GM23248 (cell line): ENCODE data around the gene PLSCR1. TPM values are rescaled to one million over a fixed set of nuclear protein-coding genes. Genes with fewer than 3 reads are reported as not detected.
A peak's percentile ranks its signal among the peaks of the same experiment; 100 is the strongest.

Source experiments
- DNase-seq: peaks from one replicate; pipeline ENCODE4 v3.0.0-alpha.2; 2015
- H2AFZ ChIP-seq: fragments of 200-600 bp; sonication (generic); 2 replicates; pipeline ENCODE4 v1.6.1; 2016; ENCODE audit warnings: antibody characterized with exemption
- H3F3A ChIP-seq: fragments of 200-600 bp; sonication (generic); 2 replicates; pipeline ENCODE4 v1.6.1; 2016; ENCODE audit warnings: mild to moderate bottlenecking, antibody characterized with exemption, mixed run types; ENCODE audit not compliant: insufficient read depth
- H3K27ac ChIP-seq: fragments of 200-600 bp; sonication (generic); 2 replicates; pipeline ENCODE4 v1.5.1; 2016; ENCODE audit warnings: mild to moderate bottlenecking
- H3K27me3 ChIP-seq: fragments of 200-600 bp; sonication (generic); replicated peaks from 2 replicates; pipeline ENCODE4 v1.6.1; 2016; ENCODE audit warnings: mild to moderate bottlenecking; ENCODE audit not compliant: insufficient read depth
- H3K36me3 ChIP-seq: fragments of 200-600 bp; sonication (generic); 2 replicates; pipeline ENCODE4 v1.6.1; 2016; ENCODE audit warnings: low read depth, mild to moderate bottlenecking
- H3K4me1 ChIP-seq: fragments of 200-600 bp; sonication (generic); 2 replicates; pipeline ENCODE4 v1.6.1; 2016; ENCODE audit warnings: mild to moderate bottlenecking; ENCODE audit not compliant: insufficient read depth
- H3K4me2 ChIP-seq: fragments of 200-600 bp; sonication (generic); one replicate; pipeline ENCODE4 v1.6.1; 2016; ENCODE audit warnings: mild to moderate bottlenecking; ENCODE audit not compliant: unreplicated experiment
- H3K4me3 ChIP-seq: fragments of 200-600 bp; sonication (generic); 2 replicates; pipeline ENCODE4 v1.5.1; 2016; ENCODE audit warnings: mild to moderate bottlenecking
- H3K79me2 ChIP-seq: fragments of 200-600 bp; sonication (generic); 2 replicates; pipeline ENCODE4 v1.6.1; 2016; ENCODE audit warnings: mild to moderate bottlenecking; ENCODE audit not compliant: insufficient read depth
- H3K9ac ChIP-seq: fragments of 200-600 bp; sonication (generic); 2 replicates; pipeline ENCODE4 v1.6.1; 2016; ENCODE audit warnings: mild to moderate bottlenecking
- H3K9me2 ChIP-seq: fragments of 200-600 bp; sonication (generic); 2 replicates; pipeline ENCODE4 v1.6.1; 2016; ENCODE audit warnings: mixed run types, mild to moderate bottlenecking, moderate library complexity; ENCODE audit not compliant: insufficient read depth
- H3K9me3 ChIP-seq: fragments of 200-600 bp; sonication (generic); one replicate; pipeline ENCODE4 v1.6.1; 2017; ENCODE audit warnings: low read depth
- H4K20me1 ChIP-seq: fragments of 200-600 bp; sonication (generic); 2 replicates; pipeline ENCODE4 v1.6.0; 2016; ENCODE audit not compliant: insufficient read depth
- EZH2 ChIP-seq: fragments of 200-600 bp; sonication (generic); IDR thresholded peaks from 2 replicates; pipeline ENCODE4 v1.6.1; 2018; ENCODE audit warnings: antibody characterized with exemption, mild to moderate bottlenecking; ENCODE audit not compliant: insufficient read depth, poor library complexity, severe bottlenecking
- EZH2phosphoT487 ChIP-seq: fragments of 200-600 bp; sonication (generic); IDR thresholded peaks from 2 replicates; pipeline ENCODE4 v1.6.1; 2018; ENCODE audit warnings: antibody characterized with exemption, moderate library complexity, mild to moderate bottlenecking, low read depth; ENCODE audit not compliant: insufficient read depth
- WGBS, 2 experiments: methylation state at CpG; one replicate each; pipeline ENCODE4 v1.1.6; 2015 to 2017; ENCODE audit warnings: low lambda C conversion rate in 2 of 2, low coverage in 1 of 2; ENCODE audit errors: missing lambda C conversion rate in 2 of 2; 5-methylcytosine and 5-hydroxymethylcytosine counted together
- in situ Hi-C: fragments of 300-500 bp; cut with MboI; formaldehyde crosslinking; loops from 2 replicates; pipeline ENCODE4 v1.15.0; 2020
- polyA plus RNA-seq: library from polyadenylated mRNA; unstranded; fragments of >200 nt; fragmentation: Nextera tagmentation; extraction: Ambion mirVana; gene quantifications from 2 replicates; pipeline ENCODE4 v1.2.1, GENCODE V29; 2016
- total RNA-seq: library from RNA; depleted of rRNA; stranded (reverse); fragments of >200 nt; shearing (Covaris generic); gene quantifications from 2 replicates; pipeline ENCODE4 v1.2.3, GENCODE V29; 2014; rRNA removed

PLSCR1 gene
- 23.7 and 31.7 TPM in 2 replicates for total RNA-seq
- 28.5 and 28.7 TPM in 2 replicates for polyA plus RNA-seq

GRCh38 chr3:146544002-146544928 is at the start of gene PLSCR1:
PLSCR1 (minus strand) TSS chr3:146544607; CDS start chr3:146536552, 8,055 bp downstream.
- Histone ChIP-seq H3K79me2 (peaks cover 10% of the 10 kb centered on the region; the same call in 1 of the 2 replicates), H4K20me1 (no peaks in the 10 kb centered on the region), H3K9ac (peak within 1 kb of the TSS; percentile 90), H2AFZ (peak within 1 kb of the TSS; percentile 92), H3F3A (no peaks in the 10 kb centered on the region), H3K27ac (peak within 1 kb of the TSS; percentile 83), H3K4me1 (peaks cover 17% of the 10 kb centered on the region), H3K4me2 (peak within 1 kb of the TSS; percentile 93), H3K36me3 (no peaks in the 10 kb centered on the region), H3K27me3 (no peaks in the 10 kb centered on the region), H3K9me2 (no peaks in the 10 kb centered on the region), H3K4me3 (peak within 1 kb of the TSS; percentile 94), H3K9me3 (no peaks in the 10 kb centered on the region)
- WGBS, 2 experiments = 1 to 2% methylated on average over 51 of the region's 51 CpGs
- DNase-seq = peak; percentile 92
- in situ Hi-C loops = no loop called here
- TF ChIP-seq EZH2phosphoT487 (no peak), EZH2 (no peak)

- H3K9me3 ChIP-seq = no peaks in the 10 kb centered on the region
- H3K9ac ChIP-seq = no peak overlapping the region
- in situ Hi-C loops = no loop called here
- no peak overlapping the region for H3K27ac ChIP-seq
- no peak for DNase-seq
- WGBS, 2 experiments = 72 to 73% methylated on average over 3 of the region's 3 CpGs
- no peaks in the 10 kb centered on the region for H4K20me1 ChIP-seq
- peaks cover 11% of the 10 kb centered on the region for H3K4me1 ChIP-seq
- H3F3A ChIP-seq = 0 out of 2 replicates have a peak, but pooled peaks cover 4% of the 10 kb centered on the region
- no peaks in the 10 kb centered on the region for H3K9me2 ChIP-seq
- TF ChIP-seq EZH2 = no peak
- no peak for TF ChIP-seq EZH2phosphoT487
- no peak overlapping the region for H2AFZ ChIP-seq
- no peaks in the 10 kb centered on the region for H3K27me3 ChIP-seq
- no peaks in the 10 kb centered on the region for H3K79me2 ChIP-seq
- H3K4me3 ChIP-seq = no peak overlapping the region
- no peaks in the 10 kb centered on the region for H3K36me3 ChIP-seq
- no peak overlapping the region for H3K4me2 ChIP-seq
Observed at GRCh38 chr3:146593776-146594175, 49.4 kb upstream of the PLSCR1 start.

GRCh38 chr3:146590521-146590920 is 46.1 kb upstream of the PLSCR1 start:
- H2AFZ ChIP-seq = peak overlapping the region; percentile 21; the same call in 1 of the 2 replicates
- TF ChIP-seq EZH2 = no peak
- TF ChIP-seq EZH2phosphoT487 = no peak
- DNase-seq = peak; percentile 58
- peaks cover 7% of the 10 kb centered on the region for H3K4me1 ChIP-seq
- no peaks in the 10 kb centered on the region for H3K9me3 ChIP-seq
- 43 to 48% methylated on average over 2 of the region's 2 CpGs for WGBS, 2 experiments
- H3F3A ChIP-seq = 0 out of 2 replicates have a peak, but pooled peaks cover 4% of the 10 kb centered on the region
- H3K9me2 ChIP-seq = no peaks in the 10 kb centered on the region
- H3K79me2 ChIP-seq = no peaks in the 10 kb centered on the region
- no peak overlapping the region for H3K9ac ChIP-seq
- H3K36me3 ChIP-seq = no peaks in the 10 kb centered on the region
- in situ Hi-C loops = no loop called here
- no peak overlapping the region for H3K27ac ChIP-seq
- peak overlapping the region; percentile 23 for H3K4me2 ChIP-seq
- no peaks in the 10 kb centered on the region for H3K27me3 ChIP-seq
- H3K4me3 ChIP-seq = no peak overlapping the region
- H4K20me1 ChIP-seq = no peaks in the 10 kb centered on the region

- H3K4me3 ChIP-seq = no peak overlapping the region
- TF ChIP-seq EZH2 (no peak), EZH2phosphoT487 (no peak)
- H2AFZ ChIP-seq = peak overlapping the region; percentile 21; the same call in 1 of the 2 replicates
- H3K79me2 ChIP-seq = no peaks in the 10 kb centered on the region
- no peak overlapping the region for H3K9ac ChIP-seq
- no peaks in the 10 kb centered on the region for H3K9me3 ChIP-seq
- WGBS, 2 experiments = 2 to 6% methylated on average over 1 of the region's 1 CpG
- DNase-seq = peak; percentile 73
- no peaks in the 10 kb centered on the region for H3K9me2 ChIP-seq
- H3K27ac ChIP-seq = no peak overlapping the region
- peaks cover 7% of the 10 kb centered on the region for H3K4me1 ChIP-seq
- in situ Hi-C loops = no loop called here
- no peaks in the 10 kb centered on the region for H3K36me3 ChIP-seq
- H3K4me2 ChIP-seq = peak overlapping the region; percentile 23
- H3F3A ChIP-seq = 0 out of 2 replicates have a peak, but pooled peaks cover 4% of the 10 kb centered on the region
- H3K27me3 ChIP-seq = no peaks in the 10 kb centered on the region
- H4K20me1 ChIP-seq = no peaks in the 10 kb centered on the region
Observed at GRCh38 chr3:146589899-146590508, 45.6 kb upstream of the PLSCR1 start.
